Stomach (tissue), 9 donors: ENCODE data around the gene CELF5. TPM values are rescaled to one million over a fixed set of nuclear protein-coding genes. Genes with fewer than 3 reads are reported as not detected.
A peak's percentile ranks its signal among the peaks of the same experiment; 100 is the strongest.
"Not testable (repeated sequence)": the region's sequence is repeated elsewhere in the genome, so short reads cannot be mapped to it uniquely, and the experiment has no call there.

Experiments
- DNase-seq, 2 donors: peaks; one replicate each; pipeline versions ENCODE4 v3.0.0 to v3.0.0-alpha.2; 2013 to 2019
- H3K27ac ChIP-seq, 5 donors: fragments of 200-600 bp in 4 of 5; sonication (generic) in 4 of 5; one replicate each; pipeline ENCODE4 v1.5.1; 2013 to 2019; ENCODE audit warnings: mild to moderate bottlenecking in 1 of 5, moderate library complexity in 1 of 5
- H3K27me3 ChIP-seq, 3 donors: fragments of 200-600 bp; sonication (generic); one replicate each; pipeline ENCODE4 v1.5.1; 2017 to 2019; ENCODE audit warnings: mixed run types in 1 of 3
- H3K36me3 ChIP-seq, 4 donors: fragments of 200-600 bp; sonication (generic); 1 replicate in 3 of 4; 2 replicates in 1 of 4; pipeline ENCODE4 v1.5.1; 2016 to 2019
- H3K4me1 ChIP-seq, 4 donors: fragments of 200-600 bp; sonication (generic); one replicate each; pipeline ENCODE4 v1.5.1; 2016 to 2019
- H3K4me3 ChIP-seq, 4 donors: fragments of 200-600 bp; sonication (generic) in 3 of 4; one replicate each; pipeline ENCODE4 v1.5.1; 2016 to 2019; ENCODE audit warnings: mild to moderate bottlenecking in 1 of 4
- H3K9me3 ChIP-seq, 4 donors: fragments of 200-600 bp; sonication (generic); one replicate each; pipeline ENCODE4 v1.5.1; 2016 to 2019
- CTCF ChIP-seq, 7 experiments: fragments of 450-650 bp in 4 of 7; fragments of 200-600 bp in 3 of 7; sonication (generic) in 3 of 7; IDR thresholded peaks; one replicate each; pipeline ENCODE4 v1.5.1; 2016 to 2019; ENCODE audit warnings: antibody characterized with exemption in 7 of 7, control low read depth in 2 of 7, mild to moderate bottlenecking in 1 of 7
- EP300 ChIP-seq: sonication (generic); formaldehyde crosslinking; IDR thresholded peaks from one replicate; pipeline ENCODE4 v1.6.1; 2017; ENCODE audit warnings: antibody characterized with exemption
- POLR2A ChIP-seq, 4 donors: fragments of 450-650 bp; IDR thresholded peaks; one replicate each; pipeline ENCODE4 v1.6.1; 2016; ENCODE audit warnings: antibody characterized with exemption in 4 of 4, control low read depth in 2 of 4, mild to moderate bottlenecking in 1 of 4, moderate library complexity in 1 of 4
- POLR2AphosphoS5 ChIP-seq, 3 donors: sonication (generic); formaldehyde crosslinking; IDR thresholded peaks; one replicate each; pipeline ENCODE4 v1.6.1; 2016; ENCODE audit warnings: antibody characterized with exemption in 3 of 3
- WGBS, 5 donors: extraction: QIAGEN DNeasy Blood & Tissue Kit in 3 of 5; methylation state at CpG; one replicate each; pipeline versions ENCODE4 v1.1.5 to v1.1.7; 2013 to 2018; 5-methylcytosine and 5-hydroxymethylcytosine counted together
- intact Hi-C: fragments of 100-400 bp; cut with DNase I; formaldehyde crosslinking; loops from one replicate; pipeline ENCODE4 v1.15.1; 2023; ENCODE audit warnings: low total_unique reads
- polyA plus RNA-seq, 3 donors: library from polyadenylated mRNA; stranded (reverse); fragments of 200-250 nt; gene quantifications; one replicate each; pipeline ENCODE4 v1.2.3, GENCODE V29; 2013
- total RNA-seq, 5 donors: library from RNA; depleted of rRNA; stranded (reverse); fragments of >200 nt; gene quantifications; one replicate each; pipeline versions ENCODE4 v1.1.0 to v1.2.3, GENCODE V29; 2014 to 2016
- donor health status: healthy with polysubstance abuse.
- donor health status: Bipolar disorder and iron deficiency.
- donor health status: healthy.

The CELF5 gene
- total and polyA plus RNA-seq, 8 donors = 0.18 TPM; not detected in 6

- 79 to 94% (median 87%) methylated on average over 8 of the region's 8 CpGs for WGBS, 5 donors
- TF ChIP-seq EP300 = no peak
- no peak for TF ChIP-seq CTCF (IDR thresholded peaks at IDR 0.05)
- TF ChIP-seq POLR2A (IDR thresholded peaks at IDR 0.05) = no peak
- no peak for TF ChIP-seq POLR2AphosphoS5 (IDR thresholded peaks at IDR 0.05)
- H3K27me3 ChIP-seq = no peaks in the 10 kb centered on the region
- peaks cover 40 to 60% (median 50%) of the 10 kb centered on the region in 4 donors for H3K4me1 ChIP-seq
- no peaks in the 10 kb centered on the region for H3K9me3 ChIP-seq
- intact Hi-C loops = no loop called here
- no peak overlapping the region for H3K4me3 ChIP-seq
- peak overlapping the region; percentile 5 to 97 (median 87) for H3K27ac ChIP-seq
- no peak for DNase-seq
- no peaks in the 10 kb centered on the region for H3K36me3 ChIP-seq
These were observed 109.2 kb downstream of the CELF5 start for GRCh38 chr19:3333662-3334061.

GRCh38 chr19:3334749-3335430, 110.4 kb downstream of the CELF5 start:
- H3K9me3 ChIP-seq, H3K36me3 ChIP-seq, H3K27me3 ChIP-seq, H3K4me3 ChIP-seq, intact Hi-C loops, DNase-seq: not testable (repeated sequence)
- H3K27ac ChIP-seq = peak overlapping the region; percentile 87 to 97 (median 96)
- peaks cover 44 to 72% (median 56%) of the 10 kb centered on the region in 4 donors for H3K4me1 ChIP-seq
- 53 to 72% (median 57%) methylated on average over 8 of the region's 8 CpGs for WGBS, 5 donors

GRCh38 chr19:3335431-3336350, 111.2 kb downstream of the CELF5 start:
- Histone ChIP-seq H3K4me3 (no peak overlapping the region), H3K9me3 (no peaks in the 10 kb centered on the region), H3K27me3 (no peaks in the 10 kb centered on the region), H3K36me3 (no peaks in the 10 kb centered on the region), H3K27ac (peak overlapping the region; percentile 87 to 97 (median 96)), H3K4me1 (peaks cover 44 to 73% (median 56%) of the 10 kb centered on the region in 4 donors)
- intact Hi-C loops = no loop called here
- TF ChIP-seq POLR2AphosphoS5 (IDR thresholded peaks at IDR 0.05) (peak in 2 of 3 donors; percentile 27 to 81), EP300 (peak; percentile 8), POLR2A (IDR thresholded peaks at IDR 0.05) (no peak), CTCF (IDR thresholded peaks at IDR 0.05) (no peak)
- 57 to 66% (median 64%) methylated on average over 15 of the region's 15 CpGs for WGBS, 5 donors
- peak; percentile 45 to 77 for DNase-seq

- intact Hi-C loops = no loop called here
- H3K36me3 ChIP-seq = no peaks in the 10 kb centered on the region
- H3K4me3 ChIP-seq = no peak overlapping the region
- no peak for TF ChIP-seq POLR2AphosphoS5 (IDR thresholded peaks at IDR 0.05)
- no peak for TF ChIP-seq POLR2A (IDR thresholded peaks at IDR 0.05)
- TF ChIP-seq CTCF (IDR thresholded peaks at IDR 0.05) = no peak
- no peak for TF ChIP-seq EP300
- 19 to 46% (median 28%) methylated on average over 5 of the region's 5 CpGs for WGBS, 5 donors
- no peak for DNase-seq
- H3K9me3 ChIP-seq = no peaks in the 10 kb centered on the region
- no peaks in the 10 kb centered on the region for H3K27me3 ChIP-seq
- peak overlapping the region; percentile 87 to 97 (median 96) for H3K27ac ChIP-seq
- peaks cover 44 to 73% (median 56%) of the 10 kb centered on the region in 4 donors for H3K4me1 ChIP-seq
These were observed 111.9 kb downstream of the CELF5 start for GRCh38 chr19:3336351-3336679.
